ENCODE measurements around the gene PNPLA8. TPM values are rescaled to one million over a fixed set of nuclear protein-coding genes. Genes with fewer than 3 reads are reported as not detected.

The PNPLA8 gene
- total RNA-seq, 1 donor: 116 TPM

DNA sequence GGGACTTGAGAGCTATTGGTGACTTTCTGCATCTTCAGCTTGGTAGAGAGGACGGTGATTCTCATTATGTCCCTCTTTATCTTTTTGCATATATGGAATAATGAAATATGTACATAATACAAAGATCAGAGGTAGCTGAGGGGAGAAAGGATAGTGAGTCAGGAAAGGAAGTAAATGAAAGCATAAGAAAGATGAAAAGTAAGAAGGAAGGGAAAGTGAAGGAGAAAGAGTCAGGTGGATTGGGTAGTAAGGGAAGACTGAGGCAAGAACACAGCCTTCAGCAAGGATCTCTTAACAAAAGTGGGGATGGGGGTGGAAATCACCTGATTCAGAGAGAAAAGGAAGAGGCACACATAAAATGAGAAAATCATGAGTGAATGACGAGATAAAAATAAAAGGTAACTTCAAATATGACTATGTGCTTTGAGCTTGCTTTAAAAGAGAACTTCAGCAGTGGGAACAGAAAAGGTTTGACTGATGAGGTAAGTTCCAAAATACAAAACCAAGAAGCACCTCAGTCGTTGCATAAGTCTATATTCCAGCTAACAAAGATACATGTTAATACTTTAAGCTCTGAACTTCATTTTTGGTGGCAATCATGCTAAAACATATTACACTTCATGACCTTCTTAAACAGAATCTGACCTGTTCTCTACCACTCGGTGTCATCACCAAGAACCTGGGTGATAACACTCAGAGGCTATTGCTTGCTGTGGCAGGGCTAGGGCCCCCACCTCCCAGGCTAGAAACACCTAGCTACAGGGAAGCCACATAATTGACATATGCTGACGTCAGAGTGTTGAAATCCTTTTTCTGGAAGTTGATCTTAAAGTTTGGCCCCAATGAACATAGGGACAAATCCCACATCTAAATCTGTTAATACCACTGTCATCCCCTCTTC lies 102.6 kb downstream of the PNPLA8 start:
- Histone ChIP-seq H3K4me1 (ENCODE audit: insufficient read depth, low read length) (no peaks in the 10 kb centered on the region), H3K4me3 (ENCODE audit: low read length) (no peak overlapping the region), H3K27me3 (ENCODE audit: insufficient read depth, low read length) (peaks cover 23% of the 10 kb centered on the region), H3K9me3 (ENCODE audit: low read depth, low read length) (no peaks in the 10 kb centered on the region)

DNA sequence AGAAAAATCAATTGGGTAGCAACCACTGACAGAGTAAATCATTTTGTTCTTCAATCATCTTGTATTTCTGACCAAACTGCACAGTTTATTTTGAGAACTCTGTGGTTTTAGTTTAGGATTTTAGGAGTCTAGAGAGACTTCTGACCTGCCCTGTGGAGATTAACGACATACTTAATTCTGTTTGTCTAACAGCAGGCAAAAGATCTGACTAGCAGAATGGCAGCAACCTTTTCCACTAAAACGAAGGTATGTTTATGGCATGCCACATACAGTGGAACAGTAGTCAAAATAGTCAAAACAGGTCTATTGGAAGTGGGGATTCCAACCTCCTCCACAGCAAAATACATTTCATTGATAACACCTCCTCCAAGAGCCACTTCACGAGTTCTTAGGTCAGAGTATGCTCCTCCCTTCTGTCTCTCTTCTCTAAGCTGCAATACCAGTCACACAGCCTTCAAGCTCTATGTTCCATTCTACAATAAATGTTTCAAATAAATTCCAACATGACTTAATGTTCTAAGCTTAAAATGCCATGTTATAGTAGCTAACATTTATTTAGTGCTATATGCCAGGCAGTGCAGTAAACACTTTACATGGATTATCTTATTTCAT lies 104.1 kb downstream of the PNPLA8 start:
- Histone ChIP-seq H3K27me3 (ENCODE audit: insufficient read depth, low read length) (peaks cover 27% of the 10 kb centered on the region), H3K4me3 (ENCODE audit: low read length) (no peak overlapping the region), H3K4me1 (ENCODE audit: insufficient read depth, low read length) (no peaks in the 10 kb centered on the region), H3K9me3 (ENCODE audit: low read depth, low read length) (no peaks in the 10 kb centered on the region)

Other genes with a start within 250 kb of the PNPLA8 start
- 1.5 TPM for gene NRCAM, start 69.7 kb downstream of the PNPLA8 start, total RNA-seq
- gene THAP5, start 43.6 kb upstream of the PNPLA8 start, total RNA-seq: 19.8 TPM
- 85.7 TPM for gene DNAJB9, start 43.7 kb upstream of the PNPLA8 start, total RNA-seq

Measured in mononuclear cell (primary cell).